ENCODE results near the gene METTL27. TPM values are rescaled to one million over a fixed set of nuclear protein-coding genes. Genes with fewer than 3 reads are reported as not detected.
A peak's percentile ranks its signal among the peaks of the same experiment; 100 is the strongest.
"Not testable (repeated sequence)": the region's sequence is repeated elsewhere in the genome, so short reads cannot be mapped to it uniquely, and the experiment has no call there.

Gene METTL27
- total RNA-seq, 1 experiment from 2014 or later, result 4.3 TPM

DNA sequence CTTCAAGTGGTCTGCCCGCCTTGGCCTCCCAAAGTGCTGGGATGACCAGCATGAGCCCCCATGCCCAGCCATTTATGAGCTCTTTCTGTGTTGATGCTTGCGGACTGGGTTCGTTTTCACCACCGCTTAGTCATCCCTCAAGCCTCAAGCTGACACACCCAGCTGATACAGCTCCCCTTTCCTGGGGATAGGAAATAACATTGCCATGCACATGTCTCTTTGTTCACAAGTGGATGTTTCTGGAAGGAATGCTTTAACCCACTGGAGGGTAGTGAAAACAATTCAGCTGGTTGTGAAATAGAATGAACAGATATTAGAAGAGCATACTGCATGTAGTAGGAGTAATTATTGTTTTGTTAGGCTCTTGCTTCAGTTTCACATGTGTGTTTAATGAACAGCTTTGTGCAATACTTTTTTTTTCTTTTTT is 8.5 kb upstream of the METTL27 start (continued):
- TF ChIP-seq, protein P1, sequence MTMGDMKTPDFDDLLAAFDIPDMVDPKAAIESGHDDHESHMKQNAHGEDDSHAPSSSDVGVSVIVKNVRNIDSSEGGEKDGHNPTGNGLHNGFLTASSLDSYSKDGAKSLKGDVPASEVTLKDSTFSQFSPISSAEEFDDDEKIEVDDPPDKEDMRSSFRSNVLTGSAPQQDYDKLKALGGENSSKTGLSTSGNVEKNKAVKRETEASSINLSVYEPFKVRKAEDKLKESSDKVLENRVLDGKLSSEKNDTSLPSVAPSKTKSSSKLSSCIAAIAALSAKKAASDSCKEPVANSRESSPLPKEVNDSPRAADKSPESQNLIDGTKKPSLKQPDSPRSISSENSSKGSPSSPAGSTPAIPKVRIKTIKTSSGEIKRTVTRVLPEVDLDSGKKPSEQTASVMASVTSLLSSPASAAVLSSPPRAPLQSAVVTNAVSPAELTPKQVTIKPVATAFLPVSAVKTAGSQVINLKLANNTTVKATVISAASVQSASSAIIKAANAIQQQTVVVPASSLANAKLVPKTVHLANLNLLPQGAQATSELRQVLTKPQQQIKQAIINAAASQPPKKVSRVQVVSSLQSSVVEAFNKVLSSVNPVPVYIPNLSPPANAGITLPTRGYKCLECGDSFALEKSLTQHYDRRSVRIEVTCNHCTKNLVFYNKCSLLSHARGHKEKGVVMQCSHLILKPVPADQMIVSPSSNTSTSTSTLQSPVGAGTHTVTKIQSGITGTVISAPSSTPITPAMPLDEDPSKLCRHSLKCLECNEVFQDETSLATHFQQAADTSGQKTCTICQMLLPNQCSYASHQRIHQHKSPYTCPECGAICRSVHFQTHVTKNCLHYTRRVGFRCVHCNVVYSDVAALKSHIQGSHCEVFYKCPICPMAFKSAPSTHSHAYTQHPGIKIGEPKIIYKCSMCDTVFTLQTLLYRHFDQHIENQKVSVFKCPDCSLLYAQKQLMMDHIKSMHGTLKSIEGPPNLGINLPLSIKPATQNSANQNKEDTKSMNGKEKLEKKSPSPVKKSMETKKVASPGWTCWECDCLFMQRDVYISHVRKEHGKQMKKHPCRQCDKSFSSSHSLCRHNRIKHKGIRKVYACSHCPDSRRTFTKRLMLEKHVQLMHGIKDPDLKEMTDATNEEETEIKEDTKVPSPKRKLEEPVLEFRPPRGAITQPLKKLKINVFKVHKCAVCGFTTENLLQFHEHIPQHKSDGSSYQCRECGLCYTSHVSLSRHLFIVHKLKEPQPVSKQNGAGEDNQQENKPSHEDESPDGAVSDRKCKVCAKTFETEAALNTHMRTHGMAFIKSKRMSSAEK (CRISPR knock-in tag; IDR thresholded peaks at IDR 0.05; ENCODE audit: borderline replicate concordance), result no peak
- no peak for TF ChIP-seq ZNF232 (CRISPR knock-in tag; IDR thresholded peaks at IDR 0.05)

DNA sequence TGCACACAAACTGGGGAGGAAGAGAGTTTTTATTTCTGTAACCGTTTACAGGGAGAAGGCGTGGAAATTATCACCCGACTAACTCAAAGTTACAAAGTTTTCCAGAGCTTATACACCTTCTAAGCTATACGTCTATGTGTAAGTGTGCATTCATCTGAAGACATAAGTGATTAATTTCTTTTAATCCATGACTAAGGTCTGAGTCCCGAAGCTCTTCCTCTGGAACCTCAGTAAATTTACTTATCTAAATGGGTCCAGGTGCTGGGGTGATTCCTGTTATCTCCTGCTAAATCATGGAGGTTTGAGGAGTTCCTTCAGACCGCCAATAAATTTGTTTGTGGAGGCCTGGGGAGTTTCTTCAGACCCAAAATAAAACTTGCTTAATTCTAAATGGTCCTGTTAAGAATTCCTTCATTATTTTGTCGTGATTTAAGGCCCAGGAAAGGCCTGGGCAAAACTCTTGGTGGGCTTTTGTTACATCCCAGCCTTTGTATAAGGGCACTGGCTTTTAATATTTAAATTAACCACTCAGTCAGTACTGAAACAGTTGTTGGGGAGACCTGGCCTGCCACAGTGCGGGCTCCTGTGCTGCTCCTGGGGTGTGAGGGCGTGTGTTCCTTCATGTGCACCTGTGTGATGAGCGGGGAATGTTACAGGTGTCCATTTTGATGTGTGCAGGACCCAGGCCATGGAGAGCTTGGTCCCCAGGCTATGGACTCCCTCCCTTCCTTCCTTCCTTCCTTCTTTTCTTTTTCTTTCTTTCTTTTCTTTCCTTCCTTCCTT is 5.8 kb upstream of the METTL27 start:
- Mint-ChIP-seq H3K27ac (no peak overlapping the region), H3K9me3 (peaks cover 7% of the 10 kb centered on the region), H3K4me3 (no peak overlapping the region), H3K4me1 (peaks cover 29% of the 10 kb centered on the region), H3K36me3 (peaks cover 2% of the 10 kb centered on the region; the same call in 1 of the 2 replicates), H3K27me3 (ENCODE audit: low read depth) (no peaks in the 10 kb centered on the region; the same call in none of the 2 replicates)
- ATAC-seq, result peak; percentile 65
- TF ChIP-seq TEAD4 (CRISPR knock-in tag; IDR thresholded peaks at IDR 0.05) (no peak), NFATC4 (CRISPR knock-in tag; IDR thresholded peaks at IDR 0.05) (no peak), JAZF1 (CRISPR knock-in tag; IDR thresholded peaks at IDR 0.05) (no peak), ZNF232 (CRISPR knock-in tag; IDR thresholded peaks at IDR 0.05) (no peak), NR3C1 (CRISPR knock-in tag; conservative IDR thresholded peaks at IDR 0.05; ENCODE audit: low read depth) (no peak), TP53 (CRISPR knock-in tag; IDR thresholded peaks at IDR 0.05) (no peak), ZNF396 (CRISPR knock-in tag; IDR thresholded peaks at IDR 0.05; ENCODE audit: borderline replicate concordance) (no peak), GRHL2 (CRISPR knock-in tag; IDR thresholded peaks at IDR 0.05; ENCODE audit: insufficient replicate concordance, severe bottlenecking) (no peak)
- TF ChIP-seq, protein P2, sequence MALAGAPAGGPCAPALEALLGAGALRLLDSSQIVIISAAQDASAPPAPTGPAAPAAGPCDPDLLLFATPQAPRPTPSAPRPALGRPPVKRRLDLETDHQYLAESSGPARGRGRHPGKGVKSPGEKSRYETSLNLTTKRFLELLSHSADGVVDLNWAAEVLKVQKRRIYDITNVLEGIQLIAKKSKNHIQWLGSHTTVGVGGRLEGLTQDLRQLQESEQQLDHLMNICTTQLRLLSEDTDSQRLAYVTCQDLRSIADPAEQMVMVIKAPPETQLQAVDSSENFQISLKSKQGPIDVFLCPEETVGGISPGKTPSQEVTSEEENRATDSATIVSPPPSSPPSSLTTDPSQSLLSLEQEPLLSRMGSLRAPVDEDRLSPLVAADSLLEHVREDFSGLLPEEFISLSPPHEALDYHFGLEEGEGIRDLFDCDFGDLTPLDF (CRISPR knock-in tag; IDR thresholded peaks at IDR 0.05), result no peak
- TF ChIP-seq, protein P3, sequence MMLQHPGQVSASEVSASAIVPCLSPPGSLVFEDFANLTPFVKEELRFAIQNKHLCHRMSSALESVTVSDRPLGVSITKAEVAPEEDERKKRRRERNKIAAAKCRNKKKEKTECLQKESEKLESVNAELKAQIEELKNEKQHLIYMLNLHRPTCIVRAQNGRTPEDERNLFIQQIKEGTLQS (CRISPR knock-in tag; conservative IDR thresholded peaks at IDR 0.05), result no peak
- TF ChIP-seq, protein P4, sequence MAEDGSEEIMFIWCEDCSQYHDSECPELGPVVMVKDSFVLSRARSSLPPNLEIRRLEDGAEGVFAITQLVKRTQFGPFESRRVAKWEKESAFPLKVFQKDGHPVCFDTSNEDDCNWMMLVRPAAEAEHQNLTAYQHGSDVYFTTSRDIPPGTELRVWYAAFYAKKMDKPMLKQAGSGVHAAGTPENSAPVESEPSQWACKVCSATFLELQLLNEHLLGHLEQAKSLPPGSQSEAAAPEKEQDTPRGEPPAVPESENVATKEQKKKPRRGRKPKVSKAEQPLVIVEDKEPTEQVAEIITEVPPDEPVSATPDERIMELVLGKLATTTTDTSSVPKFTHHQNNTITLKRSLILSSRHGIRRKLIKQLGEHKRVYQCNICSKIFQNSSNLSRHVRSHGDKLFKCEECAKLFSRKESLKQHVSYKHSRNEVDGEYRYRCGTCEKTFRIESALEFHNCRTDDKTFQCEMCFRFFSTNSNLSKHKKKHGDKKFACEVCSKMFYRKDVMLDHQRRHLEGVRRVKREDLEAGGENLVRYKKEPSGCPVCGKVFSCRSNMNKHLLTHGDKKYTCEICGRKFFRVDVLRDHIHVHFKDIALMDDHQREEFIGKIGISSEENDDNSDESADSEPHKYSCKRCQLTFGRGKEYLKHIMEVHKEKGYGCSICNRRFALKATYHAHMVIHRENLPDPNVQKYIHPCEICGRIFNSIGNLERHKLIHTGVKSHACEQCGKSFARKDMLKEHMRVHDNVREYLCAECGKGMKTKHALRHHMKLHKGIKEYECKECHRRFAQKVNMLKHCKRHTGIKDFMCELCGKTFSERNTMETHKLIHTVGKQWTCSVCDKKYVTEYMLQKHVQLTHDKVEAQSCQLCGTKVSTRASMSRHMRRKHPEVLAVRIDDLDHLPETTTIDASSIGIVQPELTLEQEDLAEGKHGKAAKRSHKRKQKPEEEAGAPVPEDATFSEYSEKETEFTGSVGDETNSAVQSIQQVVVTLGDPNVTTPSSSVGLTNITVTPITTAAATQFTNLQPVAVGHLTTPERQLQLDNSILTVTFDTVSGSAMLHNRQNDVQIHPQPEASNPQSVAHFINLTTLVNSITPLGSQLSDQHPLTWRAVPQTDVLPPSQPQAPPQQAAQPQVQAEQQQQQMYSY (CRISPR knock-in tag; IDR thresholded peaks at IDR 0.05), result no peak
- TF ChIP-seq, protein P5, sequence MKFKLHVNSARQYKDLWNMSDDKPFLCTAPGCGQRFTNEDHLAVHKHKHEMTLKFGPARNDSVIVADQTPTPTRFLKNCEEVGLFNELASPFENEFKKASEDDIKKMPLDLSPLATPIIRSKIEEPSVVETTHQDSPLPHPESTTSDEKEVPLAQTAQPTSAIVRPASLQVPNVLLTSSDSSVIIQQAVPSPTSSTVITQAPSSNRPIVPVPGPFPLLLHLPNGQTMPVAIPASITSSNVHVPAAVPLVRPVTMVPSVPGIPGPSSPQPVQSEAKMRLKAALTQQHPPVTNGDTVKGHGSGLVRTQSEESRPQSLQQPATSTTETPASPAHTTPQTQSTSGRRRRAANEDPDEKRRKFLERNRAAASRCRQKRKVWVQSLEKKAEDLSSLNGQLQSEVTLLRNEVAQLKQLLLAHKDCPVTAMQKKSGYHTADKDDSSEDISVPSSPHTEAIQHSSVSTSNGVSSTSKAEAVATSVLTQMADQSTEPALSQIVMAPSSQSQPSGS (CRISPR knock-in tag; IDR thresholded peaks at IDR 0.05; ENCODE audit: borderline replicate concordance, low read depth), result no peak
- CTCF ChIA-PET, result interaction anchor here (0.6 to 1.0 kb wide), 2 partner anchors 37 to 219 kb away, joined by 3 to 4 read pairs; no protein-coding TSS in a partner anchor
- POLR2A ChIA-PET, result interaction anchor here (0.6 to 0.8 kb wide), 3 partner anchors 14 to 199 kb away, joined by 3 to 4 read pairs (median 3); no protein-coding TSS in a partner anchor
- no peak for DNase-seq (ENCODE audit: low spot score)

DNA sequence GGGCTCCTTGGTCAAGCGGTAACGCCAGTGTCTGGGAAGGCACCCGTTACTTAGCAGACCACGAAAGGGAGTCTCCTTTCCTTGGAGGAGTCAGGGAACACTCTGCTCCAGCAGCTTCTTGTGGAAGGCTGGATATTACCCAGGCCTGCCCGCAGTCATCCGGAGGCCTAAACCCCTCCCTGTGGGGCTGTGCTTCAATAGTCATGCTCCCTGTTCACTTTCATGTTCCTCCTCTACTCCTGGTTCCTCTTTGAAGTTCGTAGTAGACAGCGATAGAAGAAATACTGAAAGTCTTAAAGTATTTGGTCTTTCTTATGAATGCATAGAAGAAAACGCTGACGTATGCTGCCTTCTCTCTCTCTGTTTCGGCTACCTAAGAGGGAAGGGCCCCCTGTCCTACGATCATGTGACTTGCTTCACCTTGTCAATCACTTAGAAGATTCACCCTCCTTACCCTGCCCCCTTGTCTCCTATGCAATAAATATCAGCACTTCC is 3.4 kb upstream of the METTL27 start:
- H3K4me1 Mint-ChIP-seq, result peaks cover 23% of the 10 kb centered on the region
- CTCF ChIA-PET; POLR2A ChIA-PET; H3K9me3 Mint-ChIP-seq; H3K36me3 Mint-ChIP-seq; H3K4me3 Mint-ChIP-seq; H3K27ac Mint-ChIP-seq; DNase-seq (ENCODE audit: low spot score); H3K27me3 Mint-ChIP-seq (ENCODE audit: low read depth); ATAC-seq: not testable (repeated sequence)

All from WTC11 (cell line).